ENCODE results near the gene RET.

DNA sequence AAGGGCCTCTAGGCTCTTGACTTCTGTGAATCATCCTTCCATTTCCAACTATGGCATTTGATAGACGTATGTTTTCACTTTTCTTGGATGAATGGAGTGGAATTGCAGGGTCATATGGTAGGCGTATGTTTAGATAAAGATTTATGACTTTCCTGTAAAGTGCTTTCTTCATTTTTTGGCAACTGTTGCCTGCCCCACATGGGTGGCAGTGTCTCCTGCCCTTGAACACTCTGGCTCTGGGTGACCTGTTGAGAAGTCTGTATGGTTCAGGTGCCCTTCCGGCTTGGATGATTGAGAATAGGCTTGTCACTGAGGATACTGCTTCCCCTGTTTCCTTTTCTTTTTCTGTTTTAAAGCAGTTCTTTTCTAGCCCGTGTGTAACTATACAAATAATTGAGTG is 23.1 kb downstream of the RET start:
- TF ChIP-seq, protein P1, sequence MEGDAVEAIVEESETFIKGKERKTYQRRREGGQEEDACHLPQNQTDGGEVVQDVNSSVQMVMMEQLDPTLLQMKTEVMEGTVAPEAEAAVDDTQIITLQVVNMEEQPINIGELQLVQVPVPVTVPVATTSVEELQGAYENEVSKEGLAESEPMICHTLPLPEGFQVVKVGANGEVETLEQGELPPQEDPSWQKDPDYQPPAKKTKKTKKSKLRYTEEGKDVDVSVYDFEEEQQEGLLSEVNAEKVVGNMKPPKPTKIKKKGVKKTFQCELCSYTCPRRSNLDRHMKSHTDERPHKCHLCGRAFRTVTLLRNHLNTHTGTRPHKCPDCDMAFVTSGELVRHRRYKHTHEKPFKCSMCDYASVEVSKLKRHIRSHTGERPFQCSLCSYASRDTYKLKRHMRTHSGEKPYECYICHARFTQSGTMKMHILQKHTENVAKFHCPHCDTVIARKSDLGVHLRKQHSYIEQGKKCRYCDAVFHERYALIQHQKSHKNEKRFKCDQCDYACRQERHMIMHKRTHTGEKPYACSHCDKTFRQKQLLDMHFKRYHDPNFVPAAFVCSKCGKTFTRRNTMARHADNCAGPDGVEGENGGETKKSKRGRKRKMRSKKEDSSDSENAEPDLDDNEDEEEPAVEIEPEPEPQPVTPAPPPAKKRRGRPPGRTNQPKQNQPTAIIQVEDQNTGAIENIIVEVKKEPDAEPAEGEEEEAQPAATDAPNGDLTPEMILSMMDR (conservative IDR thresholded peaks at IDR 0.05; ENCODE audit: low read depth, low read length), result no peak
- no peak for TF ChIP-seq EZH2 (IDR thresholded peaks at IDR 0.05; ENCODE audit: borderline replicate concordance, low read depth, low read length, poor library complexity, severe bottlenecking)
